NCI-H2196 treated with DMSO at 0.1 percent for 48 hours (cell line): ENCODE results near the gene SLC1A2.
"Not testable (repeated sequence)": the region's sequence is repeated elsewhere in the genome, so short reads cannot be mapped to it uniquely, and the experiment has no call there.

Source experiments
- DNase-seq: peaks from one replicate; lab custom pipeline; 2025; ENCODE audit not compliant: unreplicated experiment; lab: John Stamatoyannopoulos, UW

SLC1A2 gene

GRCh38 chr11:35232891-35233330, 186.4 kb downstream of the SLC1A2 start:
- DNase-seq: no peak

- DNase-seq: no peak
Observed at GRCh38 chr11:35231076-35231860, 188.1 kb downstream of the SLC1A2 start.

GRCh38 chr11:35230388-35230787, 189.0 kb downstream of the SLC1A2 start:
- no peak for DNase-seq

GRCh38 chr11:35228328-35228725, 191.0 kb downstream of the SLC1A2 start:
- no peak for DNase-seq

GRCh38 chr11:35227576-35228327, 191.6 kb downstream of the SLC1A2 start:
- no peak for DNase-seq

GRCh38 chr11:35226756-35227155, 192.6 kb downstream of the SLC1A2 start:
- not testable (repeated sequence) for DNase-seq

- DNase-seq: no peak
Observed at GRCh38 chr11:35225946-35226520, 193.3 kb downstream of the SLC1A2 start.

GRCh38 chr11:35223991-35224390, 195.4 kb downstream of the SLC1A2 start:
- no peak for DNase-seq

GRCh38 chr11:35223371-35223796, 196.0 kb downstream of the SLC1A2 start:
- no peak for DNase-seq

GRCh38 chr11:35218956-35219355, 200.4 kb downstream of the SLC1A2 start:
- DNase-seq: no peak

- DNase-seq: no peak
Observed at GRCh38 chr11:35216962-35217678, 202.2 kb downstream of the SLC1A2 start.

GRCh38 chr11:35215945-35216344, 203.4 kb downstream of the SLC1A2 start:
- no peak for DNase-seq

GRCh38 chr11:35214792-35215193, 204.6 kb downstream of the SLC1A2 start:
- DNase-seq: no peak

- DNase-seq: no peak
Observed at GRCh38 chr11:35214226-35214770, 205.1 kb downstream of the SLC1A2 start.

GRCh38 chr11:35211952-35212351, 207.4 kb downstream of the SLC1A2 start:
- no peak for DNase-seq

GRCh38 chr11:35210876-35211546, 208.3 kb downstream of the SLC1A2 start:
- DNase-seq: no peak

- no peak for DNase-seq
Observed at GRCh38 chr11:35208795-35209194, 210.6 kb downstream of the SLC1A2 start.

- no peak for DNase-seq
Observed at GRCh38 chr11:35207471-35208403, 211.6 kb downstream of the SLC1A2 start.

GRCh38 chr11:35206616-35207015, 212.7 kb downstream of the SLC1A2 start:
- DNase-seq: no peak
